ENCODE data around the gene SPHK1. TPM values are rescaled to one million over a fixed set of nuclear protein-coding genes. Genes with fewer than 3 reads are reported as not detected.

Gene SPHK1
- total RNA-seq, 1 donor from 2014 or later, result 120 TPM

DNA sequence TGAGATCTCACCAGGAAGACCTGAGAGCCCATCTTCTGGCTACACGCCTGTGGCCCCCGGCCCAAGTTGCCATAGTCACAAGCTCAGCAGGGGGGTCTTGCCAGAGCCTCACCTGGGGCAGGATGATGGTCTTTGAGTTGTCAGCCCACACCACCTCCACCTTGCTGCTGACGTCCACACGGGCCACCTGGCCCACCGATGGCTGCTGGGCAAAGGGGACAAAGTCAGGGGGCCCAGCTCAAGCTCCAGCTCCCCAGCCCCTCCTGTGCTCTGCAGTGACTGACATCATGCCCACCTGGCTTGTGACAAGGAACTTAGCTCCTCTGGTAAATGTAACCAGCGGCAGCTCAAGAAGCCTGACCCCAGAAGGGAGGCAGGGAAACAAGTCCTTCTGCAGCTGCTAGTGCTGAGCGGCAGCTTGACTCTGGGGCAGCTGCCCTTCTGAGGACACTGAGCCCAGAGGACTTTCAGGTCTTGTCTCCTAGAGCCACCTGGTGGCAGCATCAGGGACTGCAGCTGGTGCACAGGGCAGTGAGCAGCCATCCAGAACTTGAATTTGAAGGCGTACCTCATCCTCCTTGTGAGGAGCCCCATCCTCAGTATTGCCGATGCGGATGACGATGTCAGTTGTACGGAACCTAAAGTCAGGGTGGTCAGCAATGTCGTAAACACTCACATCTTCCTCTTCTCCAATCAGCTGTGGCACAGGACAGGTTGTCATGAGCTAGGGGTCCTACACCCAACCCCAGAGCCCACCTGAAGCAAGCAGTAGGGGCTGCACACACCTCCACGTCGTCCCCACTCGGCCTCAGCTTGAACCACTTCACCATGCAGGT lies 13.5 kb downstream of the SPHK1 start:
- intact Hi-C loops (cut with DNase I), result loop anchor here (1.0 to 2.0 kb wide), 2 partner anchors 45 to 95 kb away; partner anchors contain the start of gene PRPSAP1
- H3K4me1 ChIP-seq, result no peaks in the 10 kb centered on the region
- TF ChIP-seq, protein P1, sequence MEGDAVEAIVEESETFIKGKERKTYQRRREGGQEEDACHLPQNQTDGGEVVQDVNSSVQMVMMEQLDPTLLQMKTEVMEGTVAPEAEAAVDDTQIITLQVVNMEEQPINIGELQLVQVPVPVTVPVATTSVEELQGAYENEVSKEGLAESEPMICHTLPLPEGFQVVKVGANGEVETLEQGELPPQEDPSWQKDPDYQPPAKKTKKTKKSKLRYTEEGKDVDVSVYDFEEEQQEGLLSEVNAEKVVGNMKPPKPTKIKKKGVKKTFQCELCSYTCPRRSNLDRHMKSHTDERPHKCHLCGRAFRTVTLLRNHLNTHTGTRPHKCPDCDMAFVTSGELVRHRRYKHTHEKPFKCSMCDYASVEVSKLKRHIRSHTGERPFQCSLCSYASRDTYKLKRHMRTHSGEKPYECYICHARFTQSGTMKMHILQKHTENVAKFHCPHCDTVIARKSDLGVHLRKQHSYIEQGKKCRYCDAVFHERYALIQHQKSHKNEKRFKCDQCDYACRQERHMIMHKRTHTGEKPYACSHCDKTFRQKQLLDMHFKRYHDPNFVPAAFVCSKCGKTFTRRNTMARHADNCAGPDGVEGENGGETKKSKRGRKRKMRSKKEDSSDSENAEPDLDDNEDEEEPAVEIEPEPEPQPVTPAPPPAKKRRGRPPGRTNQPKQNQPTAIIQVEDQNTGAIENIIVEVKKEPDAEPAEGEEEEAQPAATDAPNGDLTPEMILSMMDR (IDR thresholded peaks at IDR 0.05), result peak; percentile 97 to 99 (median 98)
- H3K9me3 ChIP-seq, result no peaks in the 10 kb centered on the region
- no peak overlapping the region for H3K27ac ChIP-seq
- H3K27me3 ChIP-seq, result no peaks in the 10 kb centered on the region
- DNase-seq (ENCODE audit: low spot score in 2 of 2), result peak; percentile 43 to 94
- peaks cover 70 to 90% of the 10 kb centered on the region in 2 donors for H3K36me3 ChIP-seq
- no peak overlapping the region for H3K4me3 ChIP-seq

DNA sequence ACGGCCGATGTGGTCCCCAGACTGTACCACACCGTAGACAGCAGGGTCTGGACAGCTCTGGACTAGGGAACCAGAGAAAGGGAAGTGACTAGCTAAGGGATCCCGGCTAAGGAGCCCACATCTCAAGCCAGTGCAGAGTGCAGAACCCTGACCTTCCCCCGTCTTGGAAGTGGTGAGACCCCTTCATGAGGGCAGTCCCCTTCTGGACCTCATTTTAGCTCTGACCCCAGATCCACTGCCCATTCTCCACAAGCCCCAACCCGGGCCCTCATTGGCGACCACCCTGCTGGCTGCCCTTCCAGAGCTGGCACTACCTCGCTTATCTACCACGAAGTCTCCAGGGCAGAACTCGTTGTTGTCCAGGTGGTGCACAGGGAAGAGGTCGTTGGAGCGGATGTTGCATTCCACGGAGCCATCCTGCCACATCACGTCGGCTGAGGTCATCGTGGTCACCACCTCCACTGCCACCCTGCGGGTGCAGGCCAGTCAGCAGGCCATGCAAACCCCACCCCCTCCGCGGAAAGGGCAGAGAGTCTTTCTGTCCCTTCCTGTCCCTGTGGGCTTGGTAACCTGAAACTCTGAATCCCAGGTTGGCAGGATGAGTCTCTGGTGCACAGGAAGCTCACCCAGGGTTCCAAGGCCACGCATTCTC lies 14.2 kb downstream of the SPHK1 start:
- no peak overlapping the region for H3K27ac ChIP-seq
- H3K9me3 ChIP-seq, result no peaks in the 10 kb centered on the region
- H3K4me1 ChIP-seq, result no peaks in the 10 kb centered on the region
- H3K4me3 ChIP-seq, result no peak overlapping the region
- TF ChIP-seq, protein P1 (IDR thresholded peaks at IDR 0.05), result no peak
- DNase-seq (ENCODE audit: low spot score in 2 of 2), result no peak
- intact Hi-C loops (cut with DNase I), result loop anchor here (1.0 to 2.0 kb wide), 2 partner anchors 46 to 95 kb away; partner anchors contain the start of gene PRPSAP1
- H3K36me3 ChIP-seq, result peaks cover 70 to 92% of the 10 kb centered on the region in 2 donors
- no peaks in the 10 kb centered on the region for H3K27me3 ChIP-seq

DNA sequence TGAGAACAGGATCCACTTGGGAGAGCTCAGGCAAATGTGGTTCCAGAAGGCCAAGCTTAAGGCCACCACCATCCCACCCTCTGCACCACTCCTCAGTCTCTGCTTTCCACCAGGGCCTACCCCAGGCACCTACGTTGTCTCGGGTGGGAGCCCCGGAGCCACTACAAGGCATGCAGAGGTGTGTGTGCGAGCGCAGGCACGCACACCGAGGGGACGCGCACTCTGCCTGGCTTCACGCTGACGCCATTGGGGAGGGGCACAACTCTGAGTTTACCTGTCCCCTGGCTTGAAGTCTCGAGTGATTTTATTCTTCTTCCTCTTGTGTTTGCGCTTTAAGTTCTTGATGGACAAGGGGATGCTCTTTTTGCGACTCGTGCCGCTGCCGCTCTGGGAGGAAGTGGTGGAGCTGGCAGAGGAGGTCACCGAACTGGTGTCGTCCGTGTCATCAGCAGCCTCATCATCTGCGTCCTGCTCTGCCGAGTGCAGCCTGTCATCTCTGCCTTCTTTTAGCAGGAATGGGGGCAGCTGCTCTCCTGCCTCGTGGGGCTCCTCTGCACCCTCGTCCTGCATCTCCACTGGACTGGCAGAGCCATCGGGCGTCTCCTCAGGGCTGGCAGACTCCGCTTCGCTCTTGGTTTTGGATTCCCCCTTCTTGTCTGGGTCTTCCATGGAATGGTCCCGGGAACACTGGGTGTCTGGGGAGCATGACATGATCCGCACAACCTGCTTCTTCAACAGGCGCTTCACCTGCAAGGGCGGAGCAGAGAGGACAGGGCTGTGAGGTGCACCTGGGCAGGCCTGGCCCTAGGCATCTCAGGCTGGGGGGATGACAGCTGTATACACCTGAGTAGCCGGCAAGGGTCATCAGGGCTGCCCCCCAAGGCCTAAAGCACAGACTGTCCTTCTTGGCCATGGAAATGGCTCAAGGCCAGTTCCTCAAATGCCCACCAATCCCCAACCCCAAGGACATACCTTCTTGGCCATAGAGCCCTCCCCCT lies 15.1 kb downstream of the SPHK1 start:
- peaks cover 67 to 91% of the 10 kb centered on the region in 2 donors for H3K36me3 ChIP-seq
- intact Hi-C loops (cut with DNase I), result loop anchor here (2.0 kb wide), 1 partner anchor 47 kb away; the partner anchor contains the start of gene PRPSAP1
- TF ChIP-seq, protein P1 (IDR thresholded peaks at IDR 0.05), result no peak

DNA sequence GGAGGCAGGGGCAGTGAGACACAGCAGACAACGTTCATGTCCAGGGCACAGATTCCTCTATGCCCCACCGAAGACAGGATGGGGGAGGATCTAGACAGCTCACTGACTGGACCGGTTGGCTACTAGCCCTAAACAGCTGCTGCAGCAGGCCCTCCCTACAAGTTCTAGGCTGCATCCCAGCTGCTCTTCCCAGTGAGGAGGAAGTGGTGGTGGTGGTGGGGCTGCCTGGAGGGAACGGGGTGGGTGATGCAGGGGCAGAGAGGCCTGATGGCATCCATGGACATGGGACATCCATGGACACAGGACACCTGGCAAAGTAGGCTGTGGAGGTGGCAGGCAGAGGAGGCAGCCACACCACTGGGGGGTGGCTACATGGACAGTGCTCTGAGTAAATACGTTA lies 18.3 kb downstream of the SPHK1 start:
- no peak overlapping the region for H3K4me3 ChIP-seq
- intact Hi-C loops (cut with DNase I), result no loop called here
- peaks cover 0 to 5% of the 10 kb centered on the region in 2 donors for H3K4me1 ChIP-seq
- TF ChIP-seq, protein P1 (IDR thresholded peaks at IDR 0.05), result no peak
- H3K27ac ChIP-seq, result no peak overlapping the region
- no peaks in the 10 kb centered on the region for H3K9me3 ChIP-seq
- H3K36me3 ChIP-seq, result peaks cover 46 to 70% of the 10 kb centered on the region in 2 donors
- no peaks in the 10 kb centered on the region for H3K27me3 ChIP-seq
- no peak for DNase-seq (ENCODE audit: low spot score in 2 of 2)

More for the DNA sequence above, 15.1 kb downstream of the SPHK1 start:
- no peak for DNase-seq (ENCODE audit: low spot score in 2 of 2)
- Histone ChIP-seq H3K27ac (no peak overlapping the region), H3K9me3 (no peaks in the 10 kb centered on the region), H3K4me3 (no peak overlapping the region), H3K4me1 (no peaks in the 10 kb centered on the region), H3K27me3 (no peaks in the 10 kb centered on the region)

DNA sequence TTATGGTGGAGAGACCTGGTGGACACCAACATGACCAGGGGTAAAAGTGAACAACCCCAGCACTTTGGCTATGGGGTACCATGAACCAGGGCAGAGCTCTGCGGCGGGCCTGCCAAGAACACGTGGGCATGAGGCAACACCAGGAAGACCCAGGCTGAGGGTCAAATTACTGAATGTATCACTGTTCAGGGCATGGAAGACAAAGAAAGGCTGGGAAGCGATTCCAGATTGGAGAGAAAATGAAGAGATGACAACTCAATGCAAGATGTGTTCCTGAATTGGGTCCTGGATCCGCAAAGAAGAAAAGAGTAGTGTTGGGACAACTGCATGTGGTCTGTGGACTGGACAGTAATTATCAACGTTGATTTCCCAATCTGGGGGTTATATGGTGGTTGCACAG lies 19.8 kb downstream of the SPHK1 start:
- intact Hi-C loops (cut with DNase I), result no loop called here
- Histone ChIP-seq H3K36me3 (peaks cover 38 to 59% of the 10 kb centered on the region in 2 donors), H3K27ac (no peak overlapping the region), H3K27me3 (no peaks in the 10 kb centered on the region), H3K4me3 (no peak overlapping the region), H3K4me1 (peaks cover 0 to 5% of the 10 kb centered on the region in 2 donors), H3K9me3 (no peaks in the 10 kb centered on the region)
- no peak for DNase-seq (ENCODE audit: low spot score in 2 of 2)
- TF ChIP-seq, protein P1 (IDR thresholded peaks at IDR 0.05), result no peak

All from ascending aorta (tissue), 2 donors.